Measurements from ENCODE around the gene PXK. TPM values are rescaled to one million over a fixed set of nuclear protein-coding genes. Genes with fewer than 3 reads are reported as not detected.

PXK gene
- total RNA-seq, 1 donor from 2014 or later = 5.4 TPM

GRCh38 chr3:58357402-58357801, 24.7 kb downstream of the PXK start:
- H3K4me3 Mint-ChIP-seq = no peak overlapping the region
- H3K4me1 Mint-ChIP-seq = peaks cover 3% of the 10 kb centered on the region
- DNase-seq (ENCODE audit: low read depth, low spot score) = no peak
- H3K36me3 Mint-ChIP-seq (ENCODE audit: low read depth) = no peaks in the 10 kb centered on the region
- H3K27me3 Mint-ChIP-seq (ENCODE audit: low read depth) = no peaks in the 10 kb centered on the region
- H3K9me3 Mint-ChIP-seq = no peaks in the 10 kb centered on the region
- TF ChIP-seq, protein P1, sequence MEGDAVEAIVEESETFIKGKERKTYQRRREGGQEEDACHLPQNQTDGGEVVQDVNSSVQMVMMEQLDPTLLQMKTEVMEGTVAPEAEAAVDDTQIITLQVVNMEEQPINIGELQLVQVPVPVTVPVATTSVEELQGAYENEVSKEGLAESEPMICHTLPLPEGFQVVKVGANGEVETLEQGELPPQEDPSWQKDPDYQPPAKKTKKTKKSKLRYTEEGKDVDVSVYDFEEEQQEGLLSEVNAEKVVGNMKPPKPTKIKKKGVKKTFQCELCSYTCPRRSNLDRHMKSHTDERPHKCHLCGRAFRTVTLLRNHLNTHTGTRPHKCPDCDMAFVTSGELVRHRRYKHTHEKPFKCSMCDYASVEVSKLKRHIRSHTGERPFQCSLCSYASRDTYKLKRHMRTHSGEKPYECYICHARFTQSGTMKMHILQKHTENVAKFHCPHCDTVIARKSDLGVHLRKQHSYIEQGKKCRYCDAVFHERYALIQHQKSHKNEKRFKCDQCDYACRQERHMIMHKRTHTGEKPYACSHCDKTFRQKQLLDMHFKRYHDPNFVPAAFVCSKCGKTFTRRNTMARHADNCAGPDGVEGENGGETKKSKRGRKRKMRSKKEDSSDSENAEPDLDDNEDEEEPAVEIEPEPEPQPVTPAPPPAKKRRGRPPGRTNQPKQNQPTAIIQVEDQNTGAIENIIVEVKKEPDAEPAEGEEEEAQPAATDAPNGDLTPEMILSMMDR (conservative IDR thresholded peaks at IDR 0.05) = no peak
- H3K27ac Mint-ChIP-seq (ENCODE audit: unreplicated experiment) = no peak overlapping the region

GRCh38 chr3:58358092-58358491, 25.4 kb downstream of the PXK start:
- Mint-ChIP-seq H3K9me3 (no peaks in the 10 kb centered on the region), H3K27me3 (ENCODE audit: low read depth) (no peaks in the 10 kb centered on the region), H3K27ac (ENCODE audit: unreplicated experiment) (no peak overlapping the region), H3K4me1 (no peaks in the 10 kb centered on the region), H3K4me3 (no peak overlapping the region), H3K36me3 (ENCODE audit: low read depth) (no peaks in the 10 kb centered on the region)
- TF ChIP-seq, protein P1 (conservative IDR thresholded peaks at IDR 0.05) = no peak
- no peak for DNase-seq (ENCODE audit: low read depth, low spot score)

- no peak overlapping the region for H3K27ac Mint-ChIP-seq (ENCODE audit: unreplicated experiment)
- no peak for DNase-seq (ENCODE audit: low read depth, low spot score)
- H3K4me3 Mint-ChIP-seq = no peak overlapping the region
- no peaks in the 10 kb centered on the region for H3K27me3 Mint-ChIP-seq (ENCODE audit: low read depth)
- H3K36me3 Mint-ChIP-seq (ENCODE audit: low read depth) = no peaks in the 10 kb centered on the region
- no peaks in the 10 kb centered on the region for H3K9me3 Mint-ChIP-seq
- H3K4me1 Mint-ChIP-seq = no peaks in the 10 kb centered on the region
- TF ChIP-seq, protein P1 (conservative IDR thresholded peaks at IDR 0.05) = no peak
These were observed 26.1 kb downstream of the PXK start for GRCh38 chr3:58358808-58359207.

DNA sequence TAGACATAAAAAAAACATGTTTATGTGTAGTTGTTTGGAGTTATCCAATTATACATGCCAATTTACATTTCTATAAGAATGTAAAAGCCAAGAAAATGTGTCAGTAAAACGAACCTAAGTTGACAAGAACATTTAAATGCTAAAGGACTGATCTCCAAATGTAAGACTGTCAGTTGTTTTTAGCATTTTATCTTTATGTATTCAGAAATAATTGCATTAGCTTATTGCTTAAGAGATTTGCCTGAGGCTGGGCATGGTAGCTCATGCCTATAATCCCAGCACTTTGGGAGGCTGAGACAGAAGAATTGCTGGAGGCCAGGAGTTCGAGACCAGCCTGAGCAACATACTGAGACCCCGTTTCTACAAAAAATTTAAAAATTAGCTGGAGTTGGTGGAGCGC, 26.9 kb downstream of the PXK start:
- DNase-seq (ENCODE audit: low read depth, low spot score) = no peak
- Mint-ChIP-seq H3K4me3 (no peak overlapping the region), H3K4me1 (no peaks in the 10 kb centered on the region), H3K27ac (ENCODE audit: unreplicated experiment) (no peak overlapping the region), H3K36me3 (ENCODE audit: low read depth) (no peaks in the 10 kb centered on the region), H3K9me3 (no peaks in the 10 kb centered on the region), H3K27me3 (ENCODE audit: low read depth) (no peaks in the 10 kb centered on the region)
- TF ChIP-seq, protein P1 (conservative IDR thresholded peaks at IDR 0.05) = no peak

- H3K36me3 Mint-ChIP-seq (ENCODE audit: low read depth) = no peaks in the 10 kb centered on the region
- no peaks in the 10 kb centered on the region for H3K4me1 Mint-ChIP-seq
- peaks cover 2% of the 10 kb centered on the region for H3K9me3 Mint-ChIP-seq
- no peak overlapping the region for H3K4me3 Mint-ChIP-seq
- DNase-seq (ENCODE audit: low read depth, low spot score) = no peak
- no peak overlapping the region for H3K27ac Mint-ChIP-seq (ENCODE audit: unreplicated experiment)
- no peaks in the 10 kb centered on the region for H3K27me3 Mint-ChIP-seq (ENCODE audit: low read depth)
- TF ChIP-seq, protein P1 (conservative IDR thresholded peaks at IDR 0.05) = no peak
These were observed 29.2 kb downstream of the PXK start for GRCh38 chr3:58361866-58362265.

- Mint-ChIP-seq H3K27ac (ENCODE audit: unreplicated experiment) (no peak overlapping the region), H3K4me3 (no peak overlapping the region), H3K27me3 (ENCODE audit: low read depth) (no peaks in the 10 kb centered on the region), H3K4me1 (no peaks in the 10 kb centered on the region), H3K9me3 (peaks cover 3% of the 10 kb centered on the region), H3K36me3 (ENCODE audit: low read depth) (no peaks in the 10 kb centered on the region)
- no peak for DNase-seq (ENCODE audit: low read depth, low spot score)
- TF ChIP-seq, protein P1 (conservative IDR thresholded peaks at IDR 0.05) = no peak
These were observed 34.0 kb downstream of the PXK start for GRCh38 chr3:58366699-58367098.
